ENCODE data around the gene DPPA5. TPM values are rescaled to one million over a fixed set of nuclear protein-coding genes. Genes with fewer than 3 reads are reported as not detected.

The DPPA5 gene
- total and polyA plus RNA-seq, 2 donors (not counting 1 experiment from before 2014, with no cell fraction given): not detected

GRCh38 chr6:73325656-73326055 lies 28.4 kb downstream of the DPPA5 start:
- Histone ChIP-seq H3K9me3 (ENCODE audit: control extremely low read depth in 1 of 3, control insufficient read depth in 2 of 3, insufficient read depth in 1 of 3, low read length in 2 of 3) (no peaks in the 10 kb centered on the region), H3K9ac (ENCODE audit: low read length) (no peak overlapping the region), H2AFZ (ENCODE audit: insufficient read depth, low read depth, low read length, poor library complexity, severe bottlenecking) (no peak overlapping the region), H3K4me2 (replicated peaks; ENCODE audit: low read depth, low read length, poor library complexity, severe bottlenecking) (no peak overlapping the region), H3K27me3 (replicated peaks in 1 of 4; ENCODE audit: control extremely low read depth in 1 of 4, control insufficient read depth in 3 of 4, insufficient read depth in 4 of 4, low read length in 3 of 4) (peaks cover 0 to 6% (median 0%) of the 10 kb centered on the region in 4 experiments), H3K4me1 (ENCODE audit: control insufficient read depth in 2 of 2, insufficient read depth in 2 of 2, low read length in 2 of 2) (no peaks in the 10 kb centered on the region), H3K79me2 (ENCODE audit: control insufficient read depth, insufficient read depth, low read length) (no peaks in the 10 kb centered on the region), H3K36me3 (replicated peaks in 1 of 2; ENCODE audit: control extremely low read depth in 1 of 2, control insufficient read depth in 1 of 2, extremely low read depth in 1 of 2, insufficient read depth in 2 of 2, low read length in 1 of 2) (no peaks in the 10 kb centered on the region), H3K27ac (ENCODE audit: low read length in 2 of 2) (no peak overlapping the region), H4K20me1 (ENCODE audit: control insufficient read depth, insufficient read depth, low read length, poor library complexity, severe bottlenecking) (no peaks in the 10 kb centered on the region), H3K4me3 (ENCODE audit: control extremely low read depth in 1 of 5, extremely low read depth in 1 of 5, insufficient read depth in 1 of 5, low read depth in 2 of 5, low read length in 4 of 5) (no peak overlapping the region)
- TF ChIP-seq, protein P1, sequence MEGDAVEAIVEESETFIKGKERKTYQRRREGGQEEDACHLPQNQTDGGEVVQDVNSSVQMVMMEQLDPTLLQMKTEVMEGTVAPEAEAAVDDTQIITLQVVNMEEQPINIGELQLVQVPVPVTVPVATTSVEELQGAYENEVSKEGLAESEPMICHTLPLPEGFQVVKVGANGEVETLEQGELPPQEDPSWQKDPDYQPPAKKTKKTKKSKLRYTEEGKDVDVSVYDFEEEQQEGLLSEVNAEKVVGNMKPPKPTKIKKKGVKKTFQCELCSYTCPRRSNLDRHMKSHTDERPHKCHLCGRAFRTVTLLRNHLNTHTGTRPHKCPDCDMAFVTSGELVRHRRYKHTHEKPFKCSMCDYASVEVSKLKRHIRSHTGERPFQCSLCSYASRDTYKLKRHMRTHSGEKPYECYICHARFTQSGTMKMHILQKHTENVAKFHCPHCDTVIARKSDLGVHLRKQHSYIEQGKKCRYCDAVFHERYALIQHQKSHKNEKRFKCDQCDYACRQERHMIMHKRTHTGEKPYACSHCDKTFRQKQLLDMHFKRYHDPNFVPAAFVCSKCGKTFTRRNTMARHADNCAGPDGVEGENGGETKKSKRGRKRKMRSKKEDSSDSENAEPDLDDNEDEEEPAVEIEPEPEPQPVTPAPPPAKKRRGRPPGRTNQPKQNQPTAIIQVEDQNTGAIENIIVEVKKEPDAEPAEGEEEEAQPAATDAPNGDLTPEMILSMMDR (IDR thresholded peaks at IDR 0.05): no peak
- no peak for TF ChIP-seq EZH2 (IDR thresholded peaks at IDR 0.05; ENCODE audit: borderline replicate concordance, insufficient read depth, low read depth, low read length, poor library complexity, severe bottlenecking)
- Mint-ChIP-seq H3K9me3 (ENCODE audit: insufficient read depth) (no peaks in the 10 kb centered on the region), H3K4me1 (no peaks in the 10 kb centered on the region), H3K4me3 (no peak overlapping the region), H3K27ac (no peak overlapping the region), H3K27me3 (peaks cover 28% of the 10 kb centered on the region)
- intact Hi-C loops (cut with micrococcal nuclease): loop anchor here (1.0 to 5.0 kb wide), 4 partner anchors 144 to 913 kb away; no protein-coding TSS in a partner anchor
- no peak for ATAC-seq (ENCODE audit: low read depth)
- no CpG with 5 or more reads among the region's 3 CpGs for WGBS (ENCODE audit: insufficient coverage)
- DNase-seq: no peak
- CTCF ChIA-PET: interaction anchor here (1.2 to 6.0 kb wide), 7 partner anchors 8 to 710 kb away, joined by 4 to 82 read pairs (median 13); no protein-coding TSS in a partner anchor
- POLR2A ChIA-PET: no interaction called here

- no peak for ATAC-seq (ENCODE audit: low read depth)
- Histone ChIP-seq H3K4me1 (ENCODE audit: control insufficient read depth in 2 of 2, insufficient read depth in 2 of 2, low read length in 2 of 2) (no peaks in the 10 kb centered on the region), H3K9me3 (ENCODE audit: control extremely low read depth in 1 of 3, control insufficient read depth in 2 of 3, insufficient read depth in 1 of 3, low read length in 2 of 3) (no peaks in the 10 kb centered on the region), H2AFZ (ENCODE audit: insufficient read depth, low read depth, low read length, poor library complexity, severe bottlenecking) (no peak overlapping the region), H3K4me3 (ENCODE audit: control extremely low read depth in 1 of 5, extremely low read depth in 1 of 5, insufficient read depth in 1 of 5, low read depth in 2 of 5, low read length in 4 of 5) (no peak overlapping the region), H3K79me2 (ENCODE audit: control insufficient read depth, insufficient read depth, low read length) (no peaks in the 10 kb centered on the region), H3K27ac (ENCODE audit: low read length in 2 of 2) (no peak overlapping the region), H3K9ac (ENCODE audit: low read length) (no peak overlapping the region), H3K4me2 (replicated peaks; ENCODE audit: low read depth, low read length, poor library complexity, severe bottlenecking) (no peak overlapping the region), H3K27me3 (replicated peaks in 1 of 4; ENCODE audit: control extremely low read depth in 1 of 4, control insufficient read depth in 3 of 4, insufficient read depth in 4 of 4, low read length in 3 of 4) (peaks cover 0 to 6% (median 0%) of the 10 kb centered on the region in 4 experiments), H4K20me1 (ENCODE audit: control insufficient read depth, insufficient read depth, low read length, poor library complexity, severe bottlenecking) (no peaks in the 10 kb centered on the region), H3K36me3 (replicated peaks in 1 of 2; ENCODE audit: control extremely low read depth in 1 of 2, control insufficient read depth in 1 of 2, extremely low read depth in 1 of 2, insufficient read depth in 2 of 2, low read length in 1 of 2) (no peaks in the 10 kb centered on the region)
- ChIA-PET POLR2A (no interaction called here), CTCF (interaction anchor here (6.0 kb wide), 1 partner anchor 37 kb away, joined by 82 read pairs; no protein-coding TSS in a partner anchor)
- TF ChIP-seq, protein P1 (IDR thresholded peaks at IDR 0.05): no peak
- no peak for TF ChIP-seq EZH2 (IDR thresholded peaks at IDR 0.05; ENCODE audit: borderline replicate concordance, insufficient read depth, low read depth, low read length, poor library complexity, severe bottlenecking)
- WGBS (ENCODE audit: insufficient coverage): 80% methylated on average over 1 of the region's 2 CpGs
- H3K27me3 Mint-ChIP-seq: peaks cover 11% of the 10 kb centered on the region
- no peak for DNase-seq
- H3K9me3 Mint-ChIP-seq (ENCODE audit: insufficient read depth): no peaks in the 10 kb centered on the region
- intact Hi-C loops (cut with micrococcal nuclease): no loop called here
- H3K27ac Mint-ChIP-seq: no peak overlapping the region
- no peaks in the 10 kb centered on the region for H3K4me1 Mint-ChIP-seq
- no peak overlapping the region for H3K4me3 Mint-ChIP-seq
Measured at GRCh38 chr6:73323323-73323722, 30.8 kb downstream of the DPPA5 start.

All from B cell (primary cell).